ENCODE results near the gene LOX.
"Not testable (repeated sequence)": the region's sequence is repeated elsewhere in the genome, so short reads cannot be mapped to it uniquely, and the experiment has no call there.

LOX gene

DNA sequence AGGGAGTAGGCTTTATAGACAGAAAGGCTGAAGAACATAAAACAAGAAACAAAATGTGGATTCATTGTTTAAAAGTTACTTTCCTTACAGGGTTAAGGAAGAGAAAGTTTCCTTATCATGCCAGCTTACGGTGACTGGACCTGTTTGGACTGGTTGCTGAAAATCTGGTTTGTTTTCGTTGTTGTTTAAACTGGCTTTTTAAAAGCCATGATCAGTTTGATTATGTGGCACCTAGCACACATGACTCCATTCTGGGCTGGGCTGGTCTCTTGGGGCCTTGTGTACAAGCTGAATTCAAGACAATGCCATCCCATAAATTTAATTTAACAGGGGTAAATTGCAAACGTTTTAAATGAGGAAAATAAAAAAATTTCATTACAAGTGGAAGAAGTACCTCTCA lies 32.9 kb upstream of the LOX start:
- no peak for DNase-seq
- CTCF ChIA-PET, result interaction anchor here (1.5 kb wide), 1 partner anchor 9 kb away, joined by 3 read pairs; no protein-coding TSS in a partner anchor
- H3K9me3 Mint-ChIP-seq, result no peaks in the 10 kb centered on the region
- no peak overlapping the region for H3K27ac Mint-ChIP-seq
- H3K27me3 Mint-ChIP-seq, result peaks cover 4% of the 10 kb centered on the region
- no peaks in the 10 kb centered on the region for H3K4me1 Mint-ChIP-seq
- H3K4me3 Mint-ChIP-seq, result no peak overlapping the region
- no peaks in the 10 kb centered on the region for H3K36me3 Mint-ChIP-seq

GRCh38 chr5:122107016-122107415 lies 29.0 kb upstream of the LOX start:
- H3K27ac Mint-ChIP-seq, result no peak overlapping the region
- no peak overlapping the region for H3K4me3 Mint-ChIP-seq
- H3K36me3 Mint-ChIP-seq, result no peaks in the 10 kb centered on the region
- H3K27me3 Mint-ChIP-seq, result peaks cover 4% of the 10 kb centered on the region
- no peaks in the 10 kb centered on the region for H3K4me1 Mint-ChIP-seq
- DNase-seq, result no peak
- H3K9me3 Mint-ChIP-seq, result no peaks in the 10 kb centered on the region
- CTCF ChIA-PET, result no interaction called here

DNA sequence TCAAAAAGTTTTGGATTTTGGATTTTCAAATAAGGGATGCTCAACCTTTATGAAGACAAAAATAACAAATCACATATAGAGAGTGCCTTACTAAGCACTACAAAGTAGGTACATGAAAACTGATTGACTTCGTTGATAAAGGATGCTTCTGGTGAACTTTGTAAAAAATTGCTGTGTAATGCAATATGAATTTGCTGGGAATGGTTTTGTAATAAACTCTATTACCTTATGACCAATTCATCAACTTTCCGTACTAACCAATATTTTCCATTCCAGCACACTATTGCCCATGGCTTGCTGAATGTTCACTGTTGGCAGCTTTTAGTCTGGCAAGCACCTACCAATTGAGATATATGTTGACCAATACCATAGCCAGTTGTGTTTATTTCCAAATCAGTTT lies 27.9 kb upstream of the LOX start:
- Mint-ChIP-seq H3K4me3 (no peak overlapping the region), H3K27ac (no peak overlapping the region), H3K36me3 (no peaks in the 10 kb centered on the region), H3K4me1 (no peaks in the 10 kb centered on the region), H3K9me3 (no peaks in the 10 kb centered on the region), H3K27me3 (peaks cover 4% of the 10 kb centered on the region)
- CTCF ChIA-PET, result no interaction called here
- no peak for DNase-seq

- no peaks in the 10 kb centered on the region for H3K4me1 Mint-ChIP-seq
- no peak overlapping the region for H3K27ac Mint-ChIP-seq
- CTCF ChIA-PET, result interaction anchor here (0.6 to 1.5 kb wide), 5 partner anchors 27 to 782 kb away, joined by 3 to 5 read pairs (median 3); no protein-coding TSS in a partner anchor
- no peaks in the 10 kb centered on the region for H3K36me3 Mint-ChIP-seq
- H3K9me3 Mint-ChIP-seq, result no peaks in the 10 kb centered on the region
- no peak overlapping the region for H3K4me3 Mint-ChIP-seq
- no peak for DNase-seq
- H3K27me3 Mint-ChIP-seq, result peaks cover 4% of the 10 kb centered on the region
Measured at GRCh38 chr5:122102825-122103224, 24.8 kb upstream of the LOX start.

DNA sequence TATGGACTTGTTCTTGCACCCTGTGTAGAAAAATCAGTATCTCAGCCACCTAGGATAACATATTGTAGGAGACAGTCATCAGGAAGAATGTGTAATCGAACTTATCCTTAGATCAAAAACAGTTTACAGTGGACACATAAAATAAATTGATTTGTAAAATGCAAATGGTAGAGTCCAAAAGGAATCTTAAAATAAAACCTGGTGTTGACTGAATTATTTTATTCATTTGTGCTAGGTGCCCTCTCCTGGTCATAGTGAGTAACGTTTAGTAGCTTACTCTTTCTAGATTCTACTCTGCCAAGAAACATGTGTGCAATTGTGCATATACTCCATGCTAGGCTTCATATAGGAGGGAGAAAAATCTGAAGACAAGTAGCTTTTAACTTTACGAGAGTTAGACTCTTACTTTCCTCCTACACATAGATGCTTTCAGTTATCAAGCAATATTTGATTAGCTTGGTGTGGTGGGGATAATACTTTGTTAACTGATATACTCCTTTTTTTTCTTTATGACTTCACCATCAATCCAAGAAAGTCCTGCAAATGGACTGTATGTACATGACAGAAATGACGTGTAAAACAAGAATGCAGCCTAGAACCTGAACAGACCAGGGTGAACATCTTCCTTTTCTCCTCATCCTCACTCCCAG lies 23.7 kb upstream of the LOX start:
- CTCF ChIA-PET, result interaction anchor here (0.8 to 1.5 kb wide), 5 partner anchors 9 to 135 kb away, joined by 3 to 5 read pairs (median 3); no protein-coding TSS in a partner anchor
- no peaks in the 10 kb centered on the region for H3K27me3 Mint-ChIP-seq
- no peak for DNase-seq
- H3K9me3 Mint-ChIP-seq, result no peaks in the 10 kb centered on the region
- H3K36me3 Mint-ChIP-seq, result no peaks in the 10 kb centered on the region
- no peak overlapping the region for H3K4me3 Mint-ChIP-seq
- H3K27ac Mint-ChIP-seq, result no peak overlapping the region
- no peaks in the 10 kb centered on the region for H3K4me1 Mint-ChIP-seq

- CTCF ChIA-PET, result no interaction called here
- no peak for DNase-seq
- Mint-ChIP-seq H3K4me1 (no peaks in the 10 kb centered on the region), H3K36me3 (no peaks in the 10 kb centered on the region), H3K27me3 (no peaks in the 10 kb centered on the region), H3K27ac (no peak overlapping the region), H3K4me3 (no peak overlapping the region), H3K9me3 (no peaks in the 10 kb centered on the region)
Measured at GRCh38 chr5:122099060-122099790, 21.2 kb upstream of the LOX start.

DNA sequence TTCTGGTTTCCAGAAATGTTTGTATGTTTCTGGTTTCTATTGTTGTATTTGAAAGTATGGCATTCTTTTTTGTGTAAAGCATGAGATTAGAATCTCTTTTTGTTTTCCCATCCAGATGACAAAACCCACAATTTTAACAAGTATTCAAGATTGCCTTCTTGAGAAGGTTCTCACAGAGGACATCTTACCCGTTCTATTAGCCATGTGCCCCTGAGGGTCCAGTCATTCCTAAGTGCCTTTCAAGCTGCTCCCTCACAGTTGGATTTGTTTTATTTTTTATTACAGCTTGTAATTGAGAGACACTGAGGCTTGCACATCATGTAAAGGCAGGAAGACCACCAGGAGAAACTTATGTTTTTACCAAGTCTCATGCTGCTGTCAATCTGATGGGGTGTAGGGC lies 19.3 kb upstream of the LOX start:
- Mint-ChIP-seq H3K27ac (no peak overlapping the region), H3K4me1 (no peaks in the 10 kb centered on the region), H3K27me3 (peaks cover 4% of the 10 kb centered on the region), H3K36me3 (no peaks in the 10 kb centered on the region), H3K9me3 (no peaks in the 10 kb centered on the region), H3K4me3 (no peak overlapping the region)
- CTCF ChIA-PET, result interaction anchor here (0.6 kb wide), 1 partner anchor 134 kb away, joined by 5 read pairs; no protein-coding TSS in a partner anchor
- no peak for DNase-seq

GRCh38 chr5:122095158-122095557 lies 17.1 kb upstream of the LOX start:
- Mint-ChIP-seq H3K27me3 (peaks cover 4% of the 10 kb centered on the region), H3K4me1 (no peaks in the 10 kb centered on the region), H3K9me3 (no peaks in the 10 kb centered on the region), H3K27ac (no peak overlapping the region), H3K4me3 (no peak overlapping the region), H3K36me3 (no peaks in the 10 kb centered on the region)
- DNase-seq, result no peak
- CTCF ChIA-PET, result no interaction called here

GRCh38 chr5:122094251-122094650 lies 16.2 kb upstream of the LOX start:
- H3K27ac Mint-ChIP-seq, DNase-seq, H3K36me3 Mint-ChIP-seq, H3K9me3 Mint-ChIP-seq, H3K4me3 Mint-ChIP-seq, CTCF ChIA-PET, H3K4me1 Mint-ChIP-seq, H3K27me3 Mint-ChIP-seq: not testable (repeated sequence)

GRCh38 chr5:122093415-122094180 lies 15.5 kb upstream of the LOX start:
- no peak overlapping the region for H3K4me3 Mint-ChIP-seq
- no peak overlapping the region for H3K27ac Mint-ChIP-seq
- CTCF ChIA-PET, result no interaction called here
- no peaks in the 10 kb centered on the region for H3K4me1 Mint-ChIP-seq
- DNase-seq, result no peak
- H3K36me3 Mint-ChIP-seq, result no peaks in the 10 kb centered on the region
- peaks cover 4% of the 10 kb centered on the region for H3K27me3 Mint-ChIP-seq
- no peaks in the 10 kb centered on the region for H3K9me3 Mint-ChIP-seq

- Mint-ChIP-seq H3K36me3 (no peaks in the 10 kb centered on the region), H3K27me3 (peaks cover 8% of the 10 kb centered on the region), H3K4me3 (no peak overlapping the region), H3K9me3 (no peaks in the 10 kb centered on the region), H3K4me1 (no peaks in the 10 kb centered on the region), H3K27ac (no peak overlapping the region)
- CTCF ChIA-PET, result interaction anchor here (0.9 kb wide), 1 partner anchor 11 kb away, joined by 4 read pairs; no protein-coding TSS in a partner anchor
- DNase-seq, result no peak
Measured at GRCh38 chr5:122091936-122092600, 14.0 kb upstream of the LOX start.

DNA sequence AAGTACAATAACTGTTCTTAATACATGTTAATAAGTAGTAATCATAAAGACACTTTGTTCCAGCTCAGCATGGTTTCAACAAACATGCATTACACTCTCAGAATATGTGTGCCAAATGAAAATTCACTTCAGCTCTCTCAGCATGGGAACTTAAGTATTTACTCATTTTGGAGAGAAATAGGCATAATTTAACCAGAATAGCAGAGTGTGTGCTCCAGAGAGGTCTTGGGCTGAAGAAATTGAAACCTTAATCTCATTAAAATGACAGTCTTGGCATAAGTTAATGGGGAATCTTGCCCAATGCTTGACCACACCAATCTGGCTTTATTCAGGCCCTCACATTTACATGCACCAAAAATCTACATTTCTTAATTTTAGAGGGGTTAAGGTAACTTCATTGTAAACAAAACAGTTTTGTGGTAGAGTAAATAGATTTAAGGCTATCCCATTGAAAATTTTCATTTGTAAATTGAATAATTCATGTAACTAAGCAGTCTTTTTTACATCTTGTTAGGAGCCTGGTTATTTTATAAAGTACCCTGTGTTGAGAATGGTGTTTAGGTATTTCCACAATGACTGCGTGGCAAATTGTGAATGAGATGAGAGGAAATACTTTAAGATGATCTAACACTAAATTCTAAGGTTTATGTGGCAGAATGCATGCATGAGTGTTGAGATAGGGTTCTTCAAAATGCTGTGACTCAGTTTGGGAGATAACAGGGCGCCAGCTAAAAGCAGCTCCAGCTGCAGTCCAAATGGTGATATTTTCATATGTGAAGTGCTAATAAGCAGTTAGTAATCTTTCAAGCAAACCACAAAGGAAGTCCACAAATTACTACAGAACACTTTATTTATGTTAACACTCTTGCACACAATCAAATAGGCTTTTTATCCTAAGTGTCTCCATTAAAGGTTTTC lies 11.3 kb upstream of the LOX start:
- Mint-ChIP-seq H3K4me3 (no peak overlapping the region), H3K4me1 (no peaks in the 10 kb centered on the region), H3K9me3 (no peaks in the 10 kb centered on the region), H3K27me3 (peaks cover 8% of the 10 kb centered on the region), H3K36me3 (no peaks in the 10 kb centered on the region), H3K27ac (no peak overlapping the region)
- CTCF ChIA-PET, result no interaction called here
- DNase-seq, result no peak

GRCh38 chr5:122085041-122085440 lies 7.0 kb upstream of the LOX start:
- Mint-ChIP-seq H3K27ac (no peak overlapping the region), H3K36me3 (no peaks in the 10 kb centered on the region), H3K27me3 (peaks cover 8% of the 10 kb centered on the region), H3K4me1 (no peaks in the 10 kb centered on the region), H3K9me3 (no peaks in the 10 kb centered on the region), H3K4me3 (no peak overlapping the region)
- CTCF ChIA-PET, result interaction anchor here (0.7 to 1.0 kb wide), 2 partner anchors 8 to 96 kb away, joined by 3 to 4 read pairs; no protein-coding TSS in a partner anchor
- DNase-seq, result no peak

Measured in activated naive CD4-positive, alpha-beta T cell treated with anti-CD3 and anti-CD28 coated beads, Interleukin-2, amount 10 ng/mL, durations not matched to agents 7 days and 5 days (primary cell).